Spleen (tissue), 11 donors: Measurements from ENCODE around the gene BTN1A1. TPM values are rescaled to one million over a fixed set of nuclear protein-coding genes. Genes with fewer than 3 reads are reported as not detected.
"Not testable (repeated sequence)": the region's sequence is repeated elsewhere in the genome, so short reads cannot be mapped to it uniquely, and the experiment has no call there.

Experiments
- DNase-seq: peaks from one replicate; pipeline ENCODE4 v3.0.0-alpha.2; 2020
- H3K27ac ChIP-seq, 8 donors: fragments of 200-600 bp; sonication (generic) in 7 of 8; 1 replicate in 4 of 8; 2 replicates in 4 of 8; pipeline versions ENCODE4 v1.5.0 to v1.8.0; 2016 to 2021; ENCODE audit warnings: inconsistent platforms in 4 of 8, mild to moderate bottlenecking in 4 of 8, moderate library complexity in 1 of 8
- H3K27me3 ChIP-seq, 7 donors: fragments of 200-600 bp; sonication (generic) in 6 of 7; replicated peaks in 1 of 7; 1 replicate in 4 of 7; 2 replicates in 3 of 7; pipeline versions ENCODE4 v1.5.0 to v1.8.0; 2016 to 2021; ENCODE audit warnings: inconsistent platforms in 3 of 7, mild to moderate bottlenecking in 1 of 7
- H3K36me3 ChIP-seq, 6 donors: fragments of 200-600 bp; sonication (generic) in 5 of 6; 1 replicate in 4 of 6; 2 replicates in 2 of 6; pipeline versions ENCODE4 v1.5.0 to v1.8.0; 2016 to 2021; ENCODE audit warnings: inconsistent platforms in 2 of 6
- H3K4me1 ChIP-seq, 6 donors: fragments of 200-600 bp; sonication (generic) in 5 of 6; 1 replicate in 3 of 6; 2 replicates in 3 of 6; pipeline versions ENCODE4 v1.5.0 to v1.8.0; 2016 to 2021; ENCODE audit warnings: inconsistent platforms in 3 of 6
- H3K4me3 ChIP-seq, 8 donors: fragments of 200-600 bp; sonication (generic) in 7 of 8; 1 replicate in 4 of 8; 2 replicates in 4 of 8; pipeline versions ENCODE4 v1.5.0 to v1.8.0; 2016 to 2021; ENCODE audit warnings: inconsistent platforms in 4 of 8, mild to moderate bottlenecking in 4 of 8, moderate library complexity in 2 of 8
- H3K9me3 ChIP-seq, 8 donors: fragments of 200-600 bp; sonication (generic) in 7 of 8; 1 replicate in 4 of 8; 2 replicates in 4 of 8; pipeline versions ENCODE4 v1.5.0 to v1.8.0; 2016 to 2021; ENCODE audit warnings: inconsistent platforms in 4 of 8
- CTCF ChIP-seq, 11 experiments: fragments of 200-600 bp in 7 of 11; fragments of 450-650 bp in 4 of 11; sonication (generic) in 4 of 11; IDR thresholded peaks in 8 of 11; conservative IDR thresholded peaks in 3 of 11; 1 replicate in 7 of 11; 2 replicates in 4 of 11; pipeline versions ENCODE4 v1.4.0 to v1.8.0; 2016 to 2021; ENCODE audit warnings: antibody characterized with exemption in 11 of 11, inconsistent platforms in 4 of 11, mild to moderate bottlenecking in 1 of 11
- POLR2A ChIP-seq, 3 donors: fragments of 450-650 bp; IDR thresholded peaks; one replicate each; pipeline ENCODE4 v1.5.1; 2017; ENCODE audit warnings: antibody characterized with exemption in 3 of 3, mild to moderate bottlenecking in 1 of 3
- POLR2AphosphoS5 ChIP-seq, 3 donors: sonication (generic); formaldehyde crosslinking; IDR thresholded peaks; one replicate each; pipeline ENCODE4 v1.5.1; 2017; ENCODE audit warnings: antibody characterized with exemption in 3 of 3
- WGBS, 5 donors: extraction: QIAGEN DNeasy Blood & Tissue Kit in 3 of 5; methylation state at CpG; one replicate each; pipeline versions ENCODE4 v1.1.5 to v1.1.7; 2013 to 2018; 5-methylcytosine and 5-hydroxymethylcytosine counted together
- intact Hi-C: fragments of 100-400 bp; cut with DNase I; formaldehyde crosslinking; loops from one replicate; pipeline ENCODE4 v1.15.0; 2023; ENCODE audit warnings: low total_unique reads
- polyA plus RNA-seq, 3 donors: library from polyadenylated mRNA; stranded (reverse); fragments of 200-250 nt; gene quantifications; one replicate each; pipeline ENCODE4 v1.2.1, GENCODE V29; 2013
- total RNA-seq, 7 donors: library from RNA; depleted of rRNA in 3 of 7; stranded (reverse); fragments of >200 nt in 3 of 7; fragmentation: NEBNext Ultra II Directional in 4 of 7; extraction: Animal tissue kit (Norgen Biotek cat#: 25700) in 4 of 7; gene quantifications; one replicate each; pipeline versions ENCODE4 v1.1.0 to v1.2.1, GENCODE V29; 2016 to 2021
- donor health status: healthy with polysubstance abuse.
- donor health status: DM: no; HTN: no; CAD: no; lungs with moderate emphysema.
- donor health status: DM: no; HTN: no; CAD: no.
- donor health status: Bipolar disorder and iron deficiency.
- donor health status: healthy.
- donor health status: DM: no; HTN: no; CAD: no.
- donor health status: DM: yes; HTN: yes; CAD: no.

BTN1A1 gene
- total and polyA plus RNA-seq, 10 donors, result 0.23 to 1.1 (median 0.35) TPM

GRCh38 chr6:26543953-26544352 is 43.9 kb downstream of the BTN1A1 start:
- H3K9me3 ChIP-seq, result no peaks in the 10 kb centered on the region
- TF ChIP-seq POLR2AphosphoS5 (IDR thresholded peaks at IDR 0.05) (no peak), CTCF (IDR thresholded peaks at IDR 0.05 in 8 of 11, conservative IDR thresholded peaks at IDR 0.05 in 3 of 11) (peak in 6 of 11 experiments; percentile 21 to 35 (median 32))
- peaks cover 0 to 63% (median 21%) of the 10 kb centered on the region in 6 donors for H3K36me3 ChIP-seq
- no peak for DNase-seq
- intact Hi-C loops, result no loop called here
- peaks cover 7 to 38% (median 22%) of the 10 kb centered on the region in 6 donors for H3K4me1 ChIP-seq
- no peak overlapping the region for H3K4me3 ChIP-seq
- H3K27ac ChIP-seq, result no peak overlapping the region
- H3K27me3 ChIP-seq, result no peaks in the 10 kb centered on the region

GRCh38 chr6:26544473-26544872 is 44.4 kb downstream of the BTN1A1 start:
- Histone ChIP-seq H3K4me3 (no peak overlapping the region), H3K9me3 (no peaks in the 10 kb centered on the region), H3K4me1 (peaks cover 2 to 33% (median 17%) of the 10 kb centered on the region in 6 donors), H3K27me3 (no peaks in the 10 kb centered on the region), H3K36me3 (peaks cover 0 to 63% (median 21%) of the 10 kb centered on the region in 6 donors), H3K27ac (no peak overlapping the region)
- intact Hi-C loops, result no loop called here
- no peak for TF ChIP-seq CTCF (IDR thresholded peaks at IDR 0.05 in 8 of 11, conservative IDR thresholded peaks at IDR 0.05 in 3 of 11)
- no peak for TF ChIP-seq POLR2A (IDR thresholded peaks at IDR 0.05)
- no peak for TF ChIP-seq POLR2AphosphoS5 (IDR thresholded peaks at IDR 0.05)
- DNase-seq, result no peak

- Histone ChIP-seq H3K27me3 (no peaks in the 10 kb centered on the region), H3K36me3 (peaks cover 0 to 56% (median 21%) of the 10 kb centered on the region in 6 donors), H3K4me1 (peaks cover 0 to 32% (median 17%) of the 10 kb centered on the region in 6 donors), H3K9me3 (no peaks in the 10 kb centered on the region), H3K4me3 (no peak overlapping the region), H3K27ac (no peak overlapping the region)
- no peak for TF ChIP-seq CTCF (IDR thresholded peaks at IDR 0.05 in 8 of 11, conservative IDR thresholded peaks at IDR 0.05 in 3 of 11)
- peak in 1 of 3 donors; percentile 7 for TF ChIP-seq POLR2AphosphoS5 (IDR thresholded peaks at IDR 0.05)
- intact Hi-C loops, result no loop called here
- no peak for DNase-seq
- 75 to 88% (median 82%) methylated on average over 6 of the region's 6 CpGs for WGBS, 5 donors
Measured at GRCh38 chr6:26545627-26546026, 45.5 kb downstream of the BTN1A1 start.

- H3K4me3 ChIP-seq, H3K9me3 ChIP-seq, H3K27me3 ChIP-seq, intact Hi-C loops, H3K27ac ChIP-seq, DNase-seq: not testable (repeated sequence)
- peaks cover 0 to 43% (median 21%) of the 10 kb centered on the region in 6 donors for H3K36me3 ChIP-seq
- WGBS, 5 donors, result 93 to 97% (median 96%) methylated on average over 18 of the region's 18 CpGs
- peaks cover 0 to 25% (median 15%) of the 10 kb centered on the region in 6 donors for H3K4me1 ChIP-seq
Measured at GRCh38 chr6:26547363-26547762, 47.3 kb downstream of the BTN1A1 start.
